Midbrain (tissue), 1 donor: ENCODE measurements around the gene EPS8.
A peak's percentile ranks its signal among the peaks of the same experiment; 100 is the strongest.

Experiments used
- DNase-seq: peaks from one replicate; lab custom pipeline; 2025; lab: John Stamatoyannopoulos, UW

EPS8 gene

DNA sequence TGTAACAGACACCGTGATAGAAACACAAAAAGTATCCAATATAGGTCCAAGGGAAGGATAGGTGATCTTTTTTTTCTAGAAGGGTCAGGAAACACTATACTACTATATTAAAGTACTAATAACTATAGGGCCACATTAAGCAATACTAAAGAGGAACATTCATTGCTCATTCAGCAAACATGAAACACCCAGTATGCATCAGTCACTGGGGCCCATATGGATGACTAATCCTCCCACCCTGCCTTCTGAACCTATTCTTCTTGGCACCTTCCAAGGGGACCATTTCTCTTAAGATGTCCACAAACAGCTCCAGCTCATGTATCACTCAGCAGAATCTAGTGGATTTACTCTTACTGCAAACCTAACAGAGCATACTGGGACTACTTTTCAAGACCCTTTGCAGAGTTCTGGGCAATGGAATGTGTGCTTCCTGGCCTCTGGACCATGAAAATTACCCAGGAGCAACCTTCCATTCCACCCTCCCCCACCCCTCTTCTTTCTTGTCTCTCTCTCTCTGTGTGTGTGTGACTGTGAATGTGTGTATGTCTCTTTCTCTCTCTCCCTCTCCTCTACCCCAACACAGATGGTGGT, 187.9 kb downstream of the EPS8 start:
- DNase-seq: no peak

DNA sequence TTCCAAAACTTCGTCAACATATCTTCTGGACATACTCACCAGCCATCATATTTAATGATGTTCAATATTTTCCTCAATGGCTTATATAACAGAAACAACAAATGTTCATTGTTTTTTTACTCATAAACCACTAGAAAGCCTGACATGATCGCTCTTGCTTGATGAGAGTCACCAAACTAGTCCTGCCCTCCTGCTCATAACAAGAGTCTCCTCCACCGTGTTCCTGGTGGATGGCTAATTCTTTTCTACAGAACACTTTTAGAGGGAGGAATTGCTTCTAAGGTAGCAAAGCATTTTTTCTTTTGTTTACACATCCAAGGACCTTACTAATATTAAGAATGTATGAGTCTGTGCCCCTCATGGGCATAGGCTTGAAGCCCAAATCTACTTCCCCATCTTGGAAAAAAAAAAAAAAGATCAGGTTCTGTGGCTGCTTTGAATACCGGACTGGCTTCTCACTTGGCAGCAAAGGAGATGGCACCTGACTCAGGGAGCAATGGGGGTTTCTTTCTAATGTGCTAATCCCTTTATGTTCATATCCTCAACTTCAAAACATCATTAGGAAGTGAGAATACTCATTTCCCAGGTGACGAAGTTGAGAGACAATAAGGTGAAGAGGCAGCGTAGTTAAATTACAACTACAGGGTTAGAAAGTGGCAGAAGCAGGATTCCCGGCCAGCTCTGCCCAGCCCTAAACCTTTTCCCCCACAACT, 188.8 kb downstream of the EPS8 start:
- DNase-seq: no peak

DNA sequence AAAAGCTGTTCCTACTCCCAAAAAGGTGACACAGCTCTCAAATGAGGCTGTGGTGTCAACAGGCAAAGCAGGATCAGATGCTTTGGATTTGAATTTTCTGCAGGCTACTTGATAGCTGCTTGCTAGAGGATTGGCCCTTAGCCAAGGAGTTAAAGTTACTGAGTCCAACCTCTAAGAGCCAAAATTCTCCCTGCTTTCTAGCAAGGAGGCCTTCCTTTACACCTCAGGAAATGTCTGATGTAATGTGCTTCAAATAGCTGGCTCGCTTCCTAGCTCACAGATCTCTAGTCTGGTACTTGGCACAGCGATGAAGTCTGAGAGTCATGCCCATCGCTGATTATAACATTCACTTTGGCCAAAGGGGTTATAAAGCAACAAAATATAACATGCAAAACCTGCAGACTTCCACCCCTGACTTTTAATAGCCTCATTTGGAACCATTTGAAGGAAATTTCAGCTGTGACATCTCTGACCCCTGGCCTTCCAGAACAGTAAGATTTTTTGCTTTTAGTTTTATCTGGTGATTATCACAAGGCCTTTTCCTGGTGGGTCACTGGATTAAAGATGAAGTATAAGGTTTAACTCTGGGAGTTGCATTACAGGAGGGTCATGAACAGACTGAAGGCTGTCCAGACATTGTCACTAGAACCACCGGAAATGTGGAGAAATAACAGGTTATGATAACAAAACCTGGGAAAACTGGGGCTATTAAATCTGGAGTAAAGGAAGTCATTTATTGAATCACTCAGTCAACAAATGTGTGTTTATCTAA, 189.7 kb downstream of the EPS8 start:
- peak; percentile 12 for DNase-seq

DNA sequence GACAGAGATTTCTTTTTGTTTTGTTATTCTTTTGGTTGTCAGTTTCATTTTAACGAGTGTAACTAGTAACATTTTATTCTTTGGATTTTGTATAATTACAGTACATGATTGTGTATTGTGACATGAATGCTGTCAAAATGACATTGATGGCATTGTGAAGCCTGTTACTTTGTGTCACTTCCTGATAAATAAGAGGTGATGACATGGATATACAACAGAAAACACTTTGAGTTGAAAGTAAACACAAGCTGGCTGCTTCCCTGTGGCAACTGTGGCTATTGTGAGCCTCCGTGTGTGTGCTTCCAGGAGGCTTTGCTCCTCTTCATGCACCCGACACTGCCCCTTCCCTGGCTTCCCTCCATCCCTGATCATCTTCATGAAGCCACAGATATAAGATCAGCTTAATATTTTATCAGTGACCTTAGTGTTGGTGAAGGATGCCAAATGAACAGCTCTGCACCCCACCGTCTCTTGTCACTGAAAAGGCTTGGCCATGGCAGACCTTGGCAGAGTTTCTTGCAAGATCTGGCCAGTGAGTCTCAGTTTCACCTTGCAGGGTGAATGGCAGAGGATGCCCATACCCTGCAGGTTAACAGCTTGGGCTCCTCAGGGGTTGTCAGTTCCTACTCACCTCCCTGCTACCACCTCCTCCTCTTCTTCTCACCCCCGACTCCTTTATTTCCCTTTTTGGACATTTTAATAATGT, 191.9 kb downstream of the EPS8 start:
- no peak for DNase-seq

DNA sequence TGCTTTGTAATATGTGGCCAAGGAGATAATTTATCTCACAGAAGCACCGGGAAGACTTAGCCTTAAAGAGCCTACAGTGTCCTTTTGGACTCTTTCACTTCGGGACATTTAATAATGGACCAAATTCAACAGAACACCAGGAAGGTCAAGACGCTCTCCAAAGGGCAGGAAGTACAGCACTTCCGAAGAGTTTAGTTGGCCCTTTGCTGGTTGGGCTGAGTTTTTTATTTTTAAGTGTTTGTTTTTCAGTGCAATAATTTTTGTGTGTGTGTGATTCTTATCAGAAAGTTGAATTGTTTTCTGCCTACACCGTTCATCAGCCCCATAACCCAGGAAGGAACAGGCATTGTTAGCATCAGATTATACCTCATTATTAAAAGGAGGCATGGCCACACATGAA, 193.0 kb downstream of the EPS8 start:
- no peak for DNase-seq

- DNase-seq: no peak
Observed at GRCh38 chr12:15592934-15593333, 196.3 kb downstream of the EPS8 start.

DNA sequence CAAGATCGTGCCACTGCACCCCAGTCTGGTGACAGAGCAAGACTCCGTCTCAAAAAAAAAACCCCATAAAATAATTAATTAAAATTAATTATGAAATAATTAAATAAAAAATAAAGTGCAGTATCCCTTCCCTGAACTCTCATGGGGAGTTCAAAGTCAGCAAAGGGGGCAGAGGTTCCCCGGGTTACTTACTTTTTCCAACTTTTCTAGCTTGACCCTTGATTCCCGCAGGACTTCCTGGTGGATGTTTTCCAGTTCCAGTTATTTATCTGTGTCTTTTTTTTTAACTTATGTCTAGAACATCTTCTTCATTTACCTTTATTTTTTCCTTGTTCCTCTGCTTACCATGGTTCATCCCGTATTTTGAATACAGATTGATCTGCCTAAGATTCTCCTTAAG, 197.4 kb downstream of the EPS8 start:
- no peak for DNase-seq

DNA sequence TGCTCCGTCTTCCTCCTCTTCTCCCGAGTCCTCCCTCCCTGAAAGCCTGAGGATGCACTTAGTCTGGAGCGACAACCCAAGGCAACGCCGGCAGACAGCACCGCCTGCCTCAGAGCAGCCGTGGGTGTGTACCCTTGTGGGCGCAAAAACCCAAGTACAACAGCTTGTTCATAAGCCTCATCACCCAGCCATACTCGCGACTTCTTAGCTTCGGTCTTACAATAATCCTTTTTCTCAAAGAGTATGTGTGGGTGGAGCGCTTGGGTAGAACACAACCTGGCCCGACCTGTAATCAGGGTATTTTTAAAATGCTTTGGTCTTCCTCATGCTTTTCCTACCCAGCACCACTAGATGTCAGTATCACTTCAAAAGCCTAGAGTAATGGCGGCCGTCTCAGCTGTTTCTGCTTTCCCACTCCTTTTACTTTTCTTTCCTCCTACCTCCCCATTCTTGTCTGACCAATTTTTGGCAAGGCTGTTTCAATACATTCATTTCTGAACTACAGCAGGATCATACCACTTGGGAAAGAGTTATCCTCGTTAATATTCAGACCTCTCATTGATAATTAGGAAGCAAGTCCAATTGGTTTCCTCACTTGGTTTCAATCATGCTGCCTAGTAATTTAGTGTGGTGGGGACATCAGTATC, 198.9 kb downstream of the EPS8 start:
- peak; percentile 80 for DNase-seq

GRCh38 chr12:15589328-15590032, 199.7 kb downstream of the EPS8 start:
- no peak for DNase-seq

DNA sequence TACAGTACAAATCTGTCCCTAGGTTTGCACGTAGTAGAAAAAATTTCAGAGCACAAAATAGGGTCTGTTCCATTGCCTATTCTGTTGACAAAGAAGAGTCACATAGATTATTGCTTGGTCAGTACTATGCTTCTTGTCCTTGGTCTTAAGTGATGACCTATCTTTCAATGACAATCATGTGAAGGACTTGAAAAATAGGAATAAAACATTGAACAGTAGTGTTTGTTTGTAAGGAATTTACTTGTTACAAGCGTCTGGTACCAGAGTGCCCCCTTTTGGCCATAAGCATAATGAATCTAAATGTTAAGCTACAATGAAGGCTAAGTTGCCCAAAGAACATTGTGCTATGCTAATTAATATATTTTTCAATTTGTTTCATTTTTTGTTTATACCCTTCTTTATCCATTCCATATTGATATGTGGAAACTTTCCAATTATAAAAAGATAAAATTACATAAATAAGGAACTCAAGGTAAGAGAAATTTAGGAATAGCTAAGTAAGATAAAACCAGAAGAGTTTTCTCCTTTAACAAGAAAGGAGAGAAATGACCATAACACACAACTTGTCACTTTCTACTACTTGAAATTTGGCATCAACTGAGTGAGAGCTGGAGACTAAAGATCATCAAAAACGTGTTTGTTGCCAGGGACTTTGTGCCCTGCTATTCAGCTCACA, 204.7 kb downstream of the EPS8 start:
- peak; percentile 64 for DNase-seq

DNA sequence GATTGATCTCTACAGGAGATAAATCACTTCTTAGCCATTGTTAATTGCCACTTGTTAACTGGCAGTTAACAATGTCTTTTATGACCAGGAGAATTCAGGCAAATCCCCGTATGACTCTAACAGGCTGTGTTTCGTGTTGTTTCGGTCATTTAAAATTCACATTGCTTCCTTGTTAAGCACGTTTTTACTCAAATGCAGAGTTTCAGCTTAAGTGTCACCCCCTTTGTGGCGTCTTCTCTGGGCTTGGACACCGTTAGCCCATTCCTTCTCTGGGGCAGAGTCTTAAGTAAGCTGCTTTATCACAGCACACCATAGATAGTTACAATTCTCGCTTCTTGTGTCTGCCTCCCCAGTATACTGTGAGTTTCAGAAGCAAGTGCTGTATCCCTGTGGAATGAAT, 205.4 kb downstream of the EPS8 start:
- DNase-seq: no peak

GRCh38 chr12:15581006-15581405, 208.2 kb downstream of the EPS8 start:
- no peak for DNase-seq

DNA sequence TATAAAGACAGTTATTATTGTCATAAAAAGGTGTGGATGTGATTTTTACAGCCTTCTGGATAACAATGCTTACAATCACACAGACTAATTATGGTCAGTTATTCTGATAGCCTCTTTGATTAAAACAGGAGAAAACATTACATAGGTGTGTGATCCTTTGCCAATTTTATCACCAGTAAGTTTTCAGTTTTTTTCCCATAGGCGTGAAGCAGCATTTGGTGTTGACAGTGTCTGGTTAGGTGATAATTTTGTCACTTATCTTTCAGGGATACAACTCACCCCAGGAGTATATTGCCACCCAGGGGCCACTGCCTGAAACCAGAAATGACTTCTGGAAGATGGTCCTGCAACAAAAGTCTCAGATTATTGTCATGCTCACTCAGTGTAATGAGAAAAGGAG, 208.8 kb downstream of the EPS8 start:
- DNase-seq: no peak

- DNase-seq: no peak
Observed at GRCh38 chr12:15575671-15576541, 213.3 kb downstream of the EPS8 start.

DNA sequence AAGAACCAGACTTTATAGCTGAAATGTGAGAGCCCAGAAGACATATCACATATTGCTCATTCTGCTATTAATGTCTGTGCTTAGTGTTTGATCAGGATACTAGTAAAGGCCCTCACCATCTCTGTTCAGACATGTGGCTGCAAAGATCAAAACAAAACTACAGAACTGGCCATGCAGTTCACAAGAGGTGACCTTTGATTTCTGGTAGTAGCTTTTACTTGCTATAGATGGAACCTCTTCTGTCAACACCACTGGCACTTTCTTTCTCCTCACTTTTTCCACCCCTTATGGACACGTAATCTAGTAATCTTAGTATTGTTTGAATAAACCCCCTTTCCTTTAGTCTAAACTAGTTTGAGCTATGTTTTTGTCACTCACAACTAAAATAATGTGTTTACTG, 214.8 kb downstream of the EPS8 start:
- DNase-seq: no peak
